WTC11 (cell line): Measurements from ENCODE around the gene AUP1. TPM values are rescaled to one million over a fixed set of nuclear protein-coding genes. Genes with fewer than 3 reads are reported as not detected.

Experiments
- ATAC-seq: fragments of 200-7000 bp; cut with Tn5 transposase; 2 replicates; pipeline ENCODE4 v1.10.0; 2021; ENCODE audit warnings: mild to moderate bottlenecking, moderate library complexity
- CTCF ChIA-PET: fragments of 300-600 bp; sonication (Branson Sonifier 250); formaldehyde crosslinking; loops from one replicate; lab custom pipeline; 2021; ENCODE audit warnings: antibody characterized with exemption; lab: Charles Lee
- POLR2A ChIA-PET: fragments of 350-600 bp; sonication (Branson Sonifier 250); formaldehyde crosslinking; loops from one replicate; lab custom pipeline; 2021; ENCODE audit warnings: antibody characterized with exemption; lab: Charles Lee
- DNase-seq: peaks from one replicate; pipeline ENCODE4 v3.0.0; 2021; ENCODE audit warnings: low spot score
- H3K27ac Mint-ChIP-seq: 2 replicates; pipeline ENCODE4 v1.8.0; 2021; ENCODE audit warnings: mixed read lengths
- H3K27me3 Mint-ChIP-seq: 2 replicates; pipeline ENCODE4 v1.8.0; 2021; ENCODE audit warnings: low read depth, mild to moderate bottlenecking, moderate library complexity, mixed read lengths
- H3K36me3 Mint-ChIP-seq: 2 replicates; pipeline ENCODE4 v1.8.0; 2021; ENCODE audit warnings: mixed read lengths
- H3K4me1 Mint-ChIP-seq: 2 replicates; pipeline ENCODE4 v1.8.0; 2022; ENCODE audit warnings: mixed read lengths
- H3K4me3 Mint-ChIP-seq: 2 replicates; pipeline ENCODE4 v1.8.0; 2021; ENCODE audit warnings: mild to moderate bottlenecking, moderate library complexity, mixed read lengths
- H3K9me3 Mint-ChIP-seq: 2 replicates; pipeline ENCODE4 v1.8.0; 2021; ENCODE audit warnings: mixed read lengths
- CREB1 ChIP-seq: sonication (generic); formaldehyde crosslinking; IDR thresholded peaks from 2 replicates; pipeline ENCODE4 v1.8.0; 2023; ENCODE audit warnings: mild to moderate bottlenecking, missing genetic modification reagents
- CREM ChIP-seq: sonication (generic); formaldehyde crosslinking; IDR thresholded peaks from 2 replicates; pipeline ENCODE4 v1.8.1; 2022; ENCODE audit warnings: mild to moderate bottlenecking, missing genetic modification reagents, moderate library complexity
- CTCF ChIP-seq: fragments of 200-600 bp; IDR thresholded peaks from 2 replicates; pipeline ENCODE4 v1.8.0; 2022; ENCODE audit warnings: antibody characterized with exemption
- FOXK1 ChIP-seq: sonication (generic); formaldehyde crosslinking; IDR thresholded peaks from 2 replicates; pipeline ENCODE4 v1.8.0; 2022; ENCODE audit warnings: mild to moderate bottlenecking, moderate library complexity, missing genetic modification reagents
- FOXP1 ChIP-seq: sonication (generic); formaldehyde crosslinking; IDR thresholded peaks from 2 replicates; pipeline ENCODE4 v1.8.0; 2022; ENCODE audit warnings: missing genetic modification reagents, mild to moderate bottlenecking, moderate library complexity, borderline replicate concordance
- FOXP4 ChIP-seq: sonication (generic); formaldehyde crosslinking; IDR thresholded peaks from 2 replicates; pipeline ENCODE4 v1.8.0; 2022; ENCODE audit warnings: mild to moderate bottlenecking, missing genetic modification reagents
- NFATC4 ChIP-seq: fragments of 250-450 bp; sonication (Bioruptor Pico); IDR thresholded peaks from 2 replicates; pipeline ENCODE4 v1.9.0; 2021; ENCODE audit warnings: mild to moderate bottlenecking
- RORB ChIP-seq: fragments of 250-450 bp; sonication (Bioruptor Pico); IDR thresholded peaks from 2 replicates; pipeline ENCODE4 v1.9.0; 2021; ENCODE audit warnings: mild to moderate bottlenecking
- SMAD3 ChIP-seq: sonication (generic); formaldehyde crosslinking; IDR thresholded peaks from 2 replicates; pipeline ENCODE4 v1.8.0; 2022; ENCODE audit warnings: missing genetic modification reagents, mild to moderate bottlenecking, borderline replicate concordance
- TEAD1 ChIP-seq: sonication (generic); formaldehyde crosslinking; IDR thresholded peaks from 2 replicates; pipeline ENCODE4 v1.8.0; 2022; ENCODE audit warnings: mild to moderate bottlenecking, missing genetic modification reagents
- ZBTB21 ChIP-seq: sonication (generic); formaldehyde crosslinking; IDR thresholded peaks from 2 replicates; pipeline ENCODE4 v1.8.1; 2023; ENCODE audit warnings: mild to moderate bottlenecking, missing genetic modification reagents, borderline replicate concordance
- ZNF121 ChIP-seq: sonication (generic); formaldehyde crosslinking; IDR thresholded peaks from 2 replicates; pipeline ENCODE4 v1.8.0; 2023; ENCODE audit warnings: missing genetic modification reagents
- ZNF263 ChIP-seq: sonication (generic); formaldehyde crosslinking; IDR thresholded peaks from 2 replicates; pipeline ENCODE4 v1.8.1; 2022; ENCODE audit warnings: low read depth, mild to moderate bottlenecking, moderate library complexity, missing genetic modification reagents
- total RNA-seq: library from RNA; stranded (reverse); gene quantifications from 3 replicates; pipeline ENCODE4 v1.2.3, GENCODE V29; 2021
- TF ChIP-seq, protein P1 (sequence below): fragments of 250-450 bp; sonication (Bioruptor Pico); IDR thresholded peaks from 2 replicates; pipeline ENCODE4 v1.9.0; 2021; ENCODE audit warnings: moderate library complexity, mild to moderate bottlenecking, inconsistent platforms, borderline replicate concordance
- TF ChIP-seq, protein P2 (sequence below): sonication (generic); formaldehyde crosslinking; IDR thresholded peaks from 2 replicates; pipeline ENCODE4 v1.8.0; 2023; ENCODE audit warnings: mild to moderate bottlenecking, missing genetic modification reagents
- TF ChIP-seq, protein P3 (sequence below): sonication (generic); formaldehyde crosslinking; IDR thresholded peaks from 2 replicates; pipeline ENCODE4 v1.8.0; 2022; ENCODE audit warnings: mild to moderate bottlenecking, missing genetic modification reagents
- TF ChIP-seq, protein P4 (sequence below): sonication (generic); formaldehyde crosslinking; IDR thresholded peaks from 2 replicates; pipeline ENCODE4 v1.8.1; 2023; ENCODE audit warnings: mild to moderate bottlenecking, missing genetic modification reagents, moderate library complexity

Gene AUP1
- total RNA-seq, 1 experiment from 2014 or later = 84.9 TPM

- DNase-seq = peak; percentile 85
- Mint-ChIP-seq H3K36me3 (peaks cover 2% of the 10 kb centered on the region; the same call in 1 of the 2 replicates), H3K27me3 (peaks cover 72% of the 10 kb centered on the region), H3K27ac (peak within 1 kb of the TSS; percentile 84), H3K4me3 (peak within 1 kb of the TSS; percentile 84), H3K9me3 (no peaks in the 10 kb centered on the region), H3K4me1 (peaks cover 24% of the 10 kb centered on the region)
- ChIA-PET POLR2A (interaction anchor here (0.8 to 1.1 kb wide), 3 partner anchors 25 to 552 kb away, joined by 3 to 5 read pairs (median 3); partner anchors contain the start of genes AUP1, HTRA2 and PCGF1), CTCF (interaction anchor here (0.6 to 1.8 kb wide), 4 partner anchors 18 to 436 kb away, joined by 3 to 9 read pairs (median 6); partner anchors contain the start of genes AUP1 and HTRA2)
- ATAC-seq = peak; percentile 68
- TF ChIP-seq, protein P1, sequence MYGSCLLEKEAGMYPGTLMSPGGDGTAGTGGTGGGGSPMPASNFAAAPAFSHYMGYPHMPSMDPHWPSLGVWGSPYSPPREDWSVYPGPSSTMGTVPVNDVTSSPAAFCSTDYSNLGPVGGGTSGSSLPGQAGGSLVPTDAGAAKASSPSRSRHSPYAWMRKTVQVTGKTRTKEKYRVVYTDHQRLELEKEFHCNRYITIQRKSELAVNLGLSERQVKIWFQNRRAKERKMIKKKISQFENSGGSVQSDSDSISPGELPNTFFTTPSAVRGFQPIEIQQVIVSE (CRISPR knock-in tag) = no peak
- no peak for TF ChIP-seq TEAD1 (CRISPR knock-in tag)
- TF ChIP-seq, protein P2, sequence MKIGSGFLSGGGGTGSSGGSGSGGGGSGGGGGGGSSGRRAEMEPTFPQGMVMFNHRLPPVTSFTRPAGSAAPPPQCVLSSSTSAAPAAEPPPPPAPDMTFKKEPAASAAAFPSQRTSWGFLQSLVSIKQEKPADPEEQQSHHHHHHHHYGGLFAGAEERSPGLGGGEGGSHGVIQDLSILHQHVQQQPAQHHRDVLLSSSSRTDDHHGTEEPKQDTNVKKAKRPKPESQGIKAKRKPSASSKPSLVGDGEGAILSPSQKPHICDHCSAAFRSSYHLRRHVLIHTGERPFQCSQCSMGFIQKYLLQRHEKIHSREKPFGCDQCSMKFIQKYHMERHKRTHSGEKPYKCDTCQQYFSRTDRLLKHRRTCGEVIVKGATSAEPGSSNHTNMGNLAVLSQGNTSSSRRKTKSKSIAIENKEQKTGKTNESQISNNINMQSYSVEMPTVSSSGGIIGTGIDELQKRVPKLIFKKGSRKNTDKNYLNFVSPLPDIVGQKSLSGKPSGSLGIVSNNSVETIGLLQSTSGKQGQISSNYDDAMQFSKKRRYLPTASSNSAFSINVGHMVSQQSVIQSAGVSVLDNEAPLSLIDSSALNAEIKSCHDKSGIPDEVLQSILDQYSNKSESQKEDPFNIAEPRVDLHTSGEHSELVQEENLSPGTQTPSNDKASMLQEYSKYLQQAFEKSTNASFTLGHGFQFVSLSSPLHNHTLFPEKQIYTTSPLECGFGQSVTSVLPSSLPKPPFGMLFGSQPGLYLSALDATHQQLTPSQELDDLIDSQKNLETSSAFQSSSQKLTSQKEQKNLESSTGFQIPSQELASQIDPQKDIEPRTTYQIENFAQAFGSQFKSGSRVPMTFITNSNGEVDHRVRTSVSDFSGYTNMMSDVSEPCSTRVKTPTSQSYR (CRISPR knock-in tag) = 0 out of 2 replicates have a peak, but pooled peaks have one; percentile 20
- TF ChIP-seq CREB1 (CRISPR knock-in tag) = 0 out of 2 replicates have a peak, but pooled peaks have one; percentile 33
- TF ChIP-seq CREM (CRISPR knock-in tag) = peak; percentile 92; the same call in 1 of the 2 replicates
- 0 out of 2 replicates have a peak, but pooled peaks have one; percentile 46 for TF ChIP-seq ZNF121 (CRISPR knock-in tag)
- TF ChIP-seq, protein P3, sequence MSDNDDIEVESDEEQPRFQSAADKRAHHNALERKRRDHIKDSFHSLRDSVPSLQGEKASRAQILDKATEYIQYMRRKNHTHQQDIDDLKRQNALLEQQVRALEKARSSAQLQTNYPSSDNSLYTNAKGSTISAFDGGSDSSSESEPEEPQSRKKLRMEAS (CRISPR knock-in tag) = peak; percentile 17; the same call in 1 of the 2 replicates
- TF ChIP-seq, protein P4, sequence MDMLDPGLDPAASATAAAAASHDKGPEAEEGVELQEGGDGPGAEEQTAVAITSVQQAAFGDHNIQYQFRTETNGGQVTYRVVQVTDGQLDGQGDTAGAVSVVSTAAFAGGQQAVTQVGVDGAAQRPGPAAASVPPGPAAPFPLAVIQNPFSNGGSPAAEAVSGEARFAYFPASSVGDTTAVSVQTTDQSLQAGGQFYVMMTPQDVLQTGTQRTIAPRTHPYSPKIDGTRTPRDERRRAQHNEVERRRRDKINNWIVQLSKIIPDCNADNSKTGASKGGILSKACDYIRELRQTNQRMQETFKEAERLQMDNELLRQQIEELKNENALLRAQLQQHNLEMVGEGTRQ (CRISPR knock-in tag) = no peak
- TF ChIP-seq ZBTB21 (CRISPR knock-in tag) = peak; percentile 100
- peak; percentile 33; the same call in 1 of the 2 replicates for TF ChIP-seq FOXK1 (CRISPR knock-in tag)
- TF ChIP-seq NFATC4 (CRISPR knock-in tag) = no peak
- TF ChIP-seq ZNF263 (CRISPR knock-in tag) = 0 out of 2 replicates have a peak, but pooled peaks have one; percentile 26
Observed at GRCh38 chr2:74553892-74554819, 24.6 kb upstream of the AUP1 start, which contains the start of the genes DOK1 and LOXL3. Gene DOK1, plus strand, starts transcription at chr2:74554720. Its CDS starts 35 bp downstream, at chr2:74554755. Gene LOXL3, minus strand, starts transcription at chr2:74553942. Its CDS starts 1,308 bp downstream, at chr2:74552634.

GRCh38 chr2:74552914-74553811 lies 23.7 kb upstream of the AUP1 start:
- Mint-ChIP-seq H3K4me3 (peak overlapping the region; percentile 84), H3K4me1 (peaks cover 28% of the 10 kb centered on the region), H3K27ac (peak overlapping the region; percentile 84), H3K9me3 (no peaks in the 10 kb centered on the region), H3K36me3 (peaks cover 2% of the 10 kb centered on the region; the same call in 1 of the 2 replicates), H3K27me3 (peaks cover 75% of the 10 kb centered on the region)
- CTCF ChIA-PET = interaction anchor here (0.5 to 1.8 kb wide), 3 partner anchors 19 to 31 kb away, joined by 4 to 9 read pairs (median 6); partner anchors contain the start of genes AUP1 and HTRA2
- POLR2A ChIA-PET = interaction anchor here (0.8 to 1.1 kb wide), 3 partner anchors 24 to 46 kb away, joined by 3 read pairs; partner anchors contain the start of genes AUP1, HTRA2 and PCGF1
- ATAC-seq (peak; percentile 4), DNase-seq (peak; percentile 45)
- TF ChIP-seq CTCF (no peak), SMAD3 (no peak), FOXP1 (peak; percentile 59; the same call in 1 of the 2 replicates), RORB (no peak), FOXP4 (CRISPR knock-in tag) (no peak), ZNF121 (CRISPR knock-in tag) (no peak)
- TF ChIP-seq, protein P2 (CRISPR knock-in tag) = no peak
